Gastrocnemius medialis (tissue), 4 donors: Measurements from ENCODE around the gene HCFC1. TPM values are rescaled to one million over a fixed set of nuclear protein-coding genes. Genes with fewer than 3 reads are reported as not detected.
A peak's percentile ranks its signal among the peaks of the same experiment; 100 is the strongest.

Experiments used
- ATAC-seq, 2 donors: fragments of 150-250 bp; one replicate each; pipeline ENCODE4 v1.9.1; 2016
- DNase-seq, 2 donors: peaks; one replicate each; pipeline ENCODE4 v3.0.0-alpha.2; 2019
- H3K27ac ChIP-seq, 4 donors: fragments of 200-600 bp; sonication (generic); 1 replicate in 1 of 4; 2 replicates in 3 of 4; pipeline ENCODE4 v1.5.1; 2016 to 2018; ENCODE audit warnings: mild to moderate bottlenecking in 2 of 4, moderate library complexity in 1 of 4
- H3K27me3 ChIP-seq, 3 donors: fragments of 200-600 bp; sonication (generic) in 2 of 3; 1 replicate in 1 of 3; 2 replicates in 2 of 3; pipeline versions ENCODE4 v1.5.1 to v1.6.0; 2016 to 2019; ENCODE audit warnings: mild to moderate bottlenecking in 1 of 3, moderate library complexity in 1 of 3
- H3K36me3 ChIP-seq, 2 donors: fragments of 200-600 bp; sonication (generic) in 1 of 2; one replicate each; pipeline ENCODE4 v1.5.1; 2017 to 2018
- H3K4me1 ChIP-seq, 2 donors: fragments of 200-600 bp; sonication (generic) in 1 of 2; one replicate each; pipeline ENCODE4 v1.5.1; 2016 to 2017; ENCODE audit warnings: mild to moderate bottlenecking in 2 of 2
- H3K4me3 ChIP-seq, 4 donors: fragments of 200-600 bp; sonication (generic) in 3 of 4; 1 replicate in 1 of 4; 2 replicates in 3 of 4; pipeline ENCODE4 v1.5.1; 2016 to 2019; ENCODE audit warnings: mild to moderate bottlenecking in 2 of 4
- H3K9me3 ChIP-seq, 3 donors: fragments of 200-600 bp; sonication (generic) in 2 of 3; 1 replicate in 1 of 3; 2 replicates in 2 of 3; pipeline ENCODE4 v1.5.1; 2016 to 2019
- CTCF ChIP-seq, 5 experiments: fragments of 450-650 bp in 3 of 5; fragments of 200-600 bp in 2 of 5; sonication (generic) in 2 of 5; IDR thresholded peaks in 4 of 5; conservative IDR thresholded peaks in 1 of 5; 1 replicate in 4 of 5; 2 replicates in 1 of 5; pipeline ENCODE4 v1.5.1; 2016 to 2019; ENCODE audit warnings: antibody characterized with exemption in 5 of 5, mild to moderate bottlenecking in 3 of 5, moderate library complexity in 3 of 5
- POLR2A ChIP-seq, 2 donors: fragments of 450-650 bp; IDR thresholded peaks; one replicate each; pipeline ENCODE4 v1.6.1; 2017; ENCODE audit warnings: antibody characterized with exemption in 2 of 2, mild to moderate bottlenecking in 2 of 2, moderate library complexity in 2 of 2
- in situ Hi-C, 4 donors: fragments of 200-750 bp; cut with MboI; loops; one replicate each; pipeline versions ENCODE4 v1.15.0 to v1.8.0; 2017; ENCODE audit warnings: low sequenced_read_pairs in 4 of 4
- intact Hi-C: fragments of 100-400 bp; cut with DNase I; formaldehyde crosslinking; loops from one replicate; pipeline ENCODE4 v1.15.1; 2023; ENCODE audit warnings: low total_unique reads
- total RNA-seq, 4 donors: library from RNA; depleted of rRNA; stranded (reverse); fragments of >200 nt; gene quantifications; one replicate each; pipeline versions ENCODE4 v1.1.0 to v1.2.3, GENCODE V29; 2016

HCFC1 gene
- total RNA-seq, 4 donors from 2014 or later: 15.9 to 56.4 (median 51.8) TPM

DNA sequence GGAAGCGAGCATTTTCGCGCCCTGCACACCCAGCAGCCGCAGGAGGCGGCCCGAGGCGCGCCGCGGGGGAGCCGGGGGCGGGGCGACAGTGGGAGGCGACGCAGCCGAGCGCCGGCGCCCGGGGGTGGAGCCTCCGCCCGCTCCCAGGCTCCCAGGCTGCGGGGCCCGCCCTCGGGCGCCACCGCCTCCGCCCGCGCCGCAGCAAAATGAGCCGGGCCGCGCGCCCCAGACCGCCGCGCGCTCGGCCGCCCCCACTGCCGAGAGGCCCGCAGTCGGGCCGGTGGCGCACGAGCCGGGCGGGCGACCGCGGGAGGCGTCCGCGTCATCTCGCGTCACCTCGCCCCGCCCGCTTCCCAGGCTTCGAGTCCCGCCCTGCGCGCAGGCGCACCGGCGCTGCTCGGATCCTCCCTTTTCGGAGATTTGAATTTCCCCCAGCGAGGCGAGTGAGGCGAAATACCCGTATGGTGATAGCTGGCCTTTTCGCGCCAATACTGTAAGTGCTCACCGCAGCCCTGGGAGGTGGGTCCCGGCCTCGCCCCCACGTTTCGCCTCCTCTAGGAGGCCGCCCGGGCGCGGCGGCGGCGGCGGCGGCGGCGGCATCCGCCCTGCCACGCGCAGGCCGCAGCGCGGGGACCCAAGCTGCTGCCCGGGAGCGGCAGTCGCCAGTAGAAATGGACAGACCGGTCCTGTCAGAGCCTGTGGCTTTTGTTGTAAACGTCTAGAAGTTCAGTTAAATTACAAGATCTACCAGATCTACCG is 929 bp upstream of the HCFC1 start, which contains the start of gene TMEM187:
Gene TMEM187, plus strand, starts transcription at position 387 of the 759 bp plus-strand sequence. CDS start 9,309 bp downstream, outside the sequence.
- peak; percentile 68 to 77 for DNase-seq
- Histone ChIP-seq H3K36me3 (no peaks in the 10 kb centered on the region), H3K27ac (peak within 1 kb of the TSS; percentile 95 to 100 (median 98)), H3K4me1 (peaks cover 27 to 40% of the 10 kb centered on the region in 2 donors), H3K27me3 (no peaks in the 10 kb centered on the region), H3K9me3 (no peaks in the 10 kb centered on the region), H3K4me3 (peak within 1 kb of the TSS; percentile 73 to 94 (median 85))
- peak; percentile 54 to 55 for ATAC-seq
- in situ Hi-C loops (loop anchor here in 3 of 4 donors (25.0 kb wide), 4 partner anchors 90 to 1010 kb away; partner anchors contain the start of genes IDH3G (in 2 of the 3), SRPK3 (in 2 of the 3), SSR4 (in 2 of the 3) and G6PD (in 1 of the 3)), intact Hi-C loops (loop anchor here (10.0 kb wide), 1 partner anchor 402 kb away; the partner anchor contains the start of genes EMD and FLNA)
- TF ChIP-seq POLR2A (IDR thresholded peaks at IDR 0.05) (peak; percentile 60 to 71), CTCF (IDR thresholded peaks at IDR 0.05 in 4 of 5, conservative IDR thresholded peaks at IDR 0.05 in 1 of 5) (no peak)

- peak; percentile 79 to 86 for DNase-seq
- Histone ChIP-seq H3K27ac (peak overlapping the region; percentile 95 to 100 (median 98)), H3K9me3 (no peaks in the 10 kb centered on the region), H3K36me3 (no peaks in the 10 kb centered on the region), H3K27me3 (no peaks in the 10 kb centered on the region), H3K4me1 (peaks cover 40 to 55% of the 10 kb centered on the region in 2 donors), H3K4me3 (peak overlapping the region; percentile 73 to 94 (median 85))
- TF ChIP-seq POLR2A (IDR thresholded peaks at IDR 0.05) (peak; percentile 61 to 64), CTCF (IDR thresholded peaks at IDR 0.05 in 4 of 5, conservative IDR thresholded peaks at IDR 0.05 in 1 of 5) (no peak)
- intact Hi-C loops: loop anchor here (1.0 to 10.0 kb wide), 4 partner anchors 43 to 404 kb away; partner anchors contain the start of genes EMD, FLNA and MECP2
- ATAC-seq: peak; percentile 34 to 42
- in situ Hi-C loops: loop anchor here in 3 of 4 donors (25.0 kb wide), 4 partner anchors 91 to 1009 kb away; partner anchors contain the start of genes IDH3G (in 2 of the 3), SRPK3 (in 2 of the 3), SSR4 (in 2 of the 3) and G6PD (in 1 of the 3)
These were observed 531 bp downstream of the HCFC1 start for GRCh38 chrX:153971124-153971449.

DNA sequence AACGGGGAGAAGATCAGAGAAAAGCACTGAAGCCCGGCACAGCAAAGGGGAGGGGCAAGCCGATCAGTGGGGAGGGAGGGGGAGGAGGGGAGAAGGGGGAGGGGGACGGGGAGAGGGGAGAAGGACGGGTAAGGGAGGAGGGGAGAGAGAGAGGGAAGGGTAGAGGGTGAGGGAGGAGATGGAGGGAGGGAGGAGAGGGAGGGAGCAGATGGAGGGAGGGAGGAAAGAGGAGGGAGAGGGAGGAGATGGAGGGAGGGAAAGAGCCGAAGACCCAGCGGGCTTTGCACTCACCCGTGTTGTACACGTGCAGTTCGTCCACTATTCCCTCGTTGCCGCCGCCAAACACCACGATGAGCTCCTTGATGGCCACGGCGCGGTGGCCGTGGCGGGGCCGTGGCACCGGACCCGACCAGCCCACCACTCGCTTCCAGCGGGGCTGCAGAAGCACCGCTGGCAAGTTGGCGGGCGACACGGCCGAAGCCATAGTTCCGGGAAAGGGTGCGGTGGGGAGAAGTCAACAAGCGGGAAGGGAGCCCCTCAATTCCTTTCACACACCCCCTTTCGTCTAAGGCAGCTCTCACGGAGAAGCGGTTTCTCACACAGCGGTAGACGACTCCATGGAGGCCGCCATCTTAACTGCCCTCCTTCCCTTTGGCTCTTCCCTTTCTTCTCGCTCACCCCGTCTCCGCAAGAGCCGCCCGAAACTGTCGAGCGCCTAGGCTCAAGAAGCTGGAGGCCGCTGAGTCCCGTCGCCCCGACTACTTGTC is 1.1 kb downstream of the HCFC1 start:
- peaks cover 43 to 59% of the 10 kb centered on the region in 2 donors for H3K4me1 ChIP-seq

More for the DNA sequence above, 1.1 kb downstream of the HCFC1 start:
- in situ Hi-C loops: loop anchor here in 3 of 4 donors (25.0 kb wide), 4 partner anchors 92 to 1008 kb away; partner anchors contain the start of genes IDH3G (in 2 of the 3), SRPK3 (in 2 of the 3), SSR4 (in 2 of the 3) and G6PD (in 1 of the 3)
- no peaks in the 10 kb centered on the region for H3K9me3 ChIP-seq
- no peak for TF ChIP-seq POLR2A (IDR thresholded peaks at IDR 0.05)
- TF ChIP-seq CTCF (IDR thresholded peaks at IDR 0.05 in 4 of 5, conservative IDR thresholded peaks at IDR 0.05 in 1 of 5): no peak
- H3K27me3 ChIP-seq: no peaks in the 10 kb centered on the region
- H3K36me3 ChIP-seq: no peaks in the 10 kb centered on the region
- peak overlapping the region; percentile 95 to 100 (median 98) for H3K27ac ChIP-seq
- peak overlapping the region; percentile 73 to 94 (median 85) for H3K4me3 ChIP-seq
- intact Hi-C loops: loop anchor here (1.0 to 10.0 kb wide), 4 partner anchors 42 to 404 kb away; partner anchors contain the start of genes EMD, FLNA and MECP2
- DNase-seq (no peak), ATAC-seq (peak in 1 of 2 donors; percentile 12)
